ENCODE measurements around the gene CAPZB. TPM values are rescaled to one million over a fixed set of nuclear protein-coding genes. Genes with fewer than 3 reads are reported as not detected.

The CAPZB gene
- total RNA-seq, 2 experiments from 2014 or later, result 335 to 340 TPM

GRCh38 chr1:19496527-19496874 lies 11.2 kb upstream of the CAPZB start:
- Mint-ChIP-seq H3K27ac (no peak overlapping the region), H3K27me3 (no peaks in the 10 kb centered on the region)

DNA sequence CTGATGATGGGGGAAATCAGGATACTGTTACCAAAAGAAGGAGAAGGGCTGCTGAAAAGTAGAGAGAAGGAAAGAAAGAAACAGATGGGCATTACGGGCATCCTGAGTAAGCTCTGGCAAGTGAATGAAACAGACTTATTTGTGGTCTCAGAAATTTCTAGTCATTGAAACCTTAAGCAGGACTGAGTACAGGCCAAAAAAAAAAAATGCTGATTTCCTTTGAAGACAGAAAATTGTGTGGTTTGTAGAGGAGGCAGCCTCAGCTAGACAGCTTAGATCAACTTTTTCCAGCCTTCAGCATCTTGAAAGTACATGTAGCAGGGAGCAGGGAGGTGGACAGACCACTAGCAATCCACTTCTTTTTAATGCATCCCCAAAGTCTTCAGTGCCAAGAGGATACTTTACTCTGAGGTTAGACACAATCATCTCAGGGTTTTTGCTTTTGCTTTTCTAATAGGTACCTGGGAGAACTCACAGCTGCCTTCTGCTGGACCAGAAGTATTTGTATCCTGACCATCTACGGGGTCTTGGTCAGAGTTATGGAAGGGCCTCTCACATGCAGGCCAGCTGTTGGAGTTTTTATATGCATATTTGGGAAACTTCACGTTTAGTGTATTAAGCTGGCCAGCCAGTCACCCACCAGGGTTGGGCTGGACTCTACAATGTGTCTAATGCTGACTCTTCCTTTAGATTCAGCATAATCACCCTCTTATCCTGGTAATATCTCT lies 10.6 kb upstream of the CAPZB start:
- TF ChIP-seq CTCF (IDR thresholded peaks at IDR 0.05), result no peak
- H3K27me3 Mint-ChIP-seq, result no peaks in the 10 kb centered on the region
- ATAC-seq, result peak; percentile 70
- H3K4me1 Mint-ChIP-seq (ENCODE audit: low read depth), result peaks cover 29% of the 10 kb centered on the region
- H3K4me3 Mint-ChIP-seq, result no peak overlapping the region
- no peaks in the 10 kb centered on the region for H3K36me3 Mint-ChIP-seq (ENCODE audit: low read depth)
- ChIA-PET CTCF (interaction anchor here (0.8 to 1.5 kb wide), 2 partner anchors 9 kb away, joined by 3 to 5 read pairs; no protein-coding TSS in a partner anchor), POLR2A (interaction anchor here (3.2 kb wide), 1 partner anchor 10 kb away, joined by 8 read pairs; no protein-coding TSS in a partner anchor)
- no peak for DNase-seq
- H3K9me3 Mint-ChIP-seq, result no peaks in the 10 kb centered on the region
- H3K27ac Mint-ChIP-seq, result peak overlapping the region; percentile 52
- intact Hi-C loops (cut with micrococcal nuclease), result no loop called here

More at GRCh38 chr1:19496527-19496874, 11.2 kb upstream of the CAPZB start:
- ChIA-PET POLR2A (interaction anchor here (3.2 kb wide), 1 partner anchor 10 kb away, joined by 8 read pairs; no protein-coding TSS in a partner anchor), CTCF (interaction anchor here (0.8 to 1.5 kb wide), 2 partner anchors 9 to 10 kb away, joined by 3 to 5 read pairs; no protein-coding TSS in a partner anchor)
- DNase-seq (no peak), ATAC-seq (no peak)
- intact Hi-C loops (cut with micrococcal nuclease), result no loop called here
- Mint-ChIP-seq H3K4me1 (ENCODE audit: low read depth) (peaks cover 27% of the 10 kb centered on the region), H3K9me3 (no peaks in the 10 kb centered on the region), H3K36me3 (ENCODE audit: low read depth) (no peaks in the 10 kb centered on the region), H3K4me3 (no peak overlapping the region)
- no peak for TF ChIP-seq CTCF (IDR thresholded peaks at IDR 0.05)

DNA sequence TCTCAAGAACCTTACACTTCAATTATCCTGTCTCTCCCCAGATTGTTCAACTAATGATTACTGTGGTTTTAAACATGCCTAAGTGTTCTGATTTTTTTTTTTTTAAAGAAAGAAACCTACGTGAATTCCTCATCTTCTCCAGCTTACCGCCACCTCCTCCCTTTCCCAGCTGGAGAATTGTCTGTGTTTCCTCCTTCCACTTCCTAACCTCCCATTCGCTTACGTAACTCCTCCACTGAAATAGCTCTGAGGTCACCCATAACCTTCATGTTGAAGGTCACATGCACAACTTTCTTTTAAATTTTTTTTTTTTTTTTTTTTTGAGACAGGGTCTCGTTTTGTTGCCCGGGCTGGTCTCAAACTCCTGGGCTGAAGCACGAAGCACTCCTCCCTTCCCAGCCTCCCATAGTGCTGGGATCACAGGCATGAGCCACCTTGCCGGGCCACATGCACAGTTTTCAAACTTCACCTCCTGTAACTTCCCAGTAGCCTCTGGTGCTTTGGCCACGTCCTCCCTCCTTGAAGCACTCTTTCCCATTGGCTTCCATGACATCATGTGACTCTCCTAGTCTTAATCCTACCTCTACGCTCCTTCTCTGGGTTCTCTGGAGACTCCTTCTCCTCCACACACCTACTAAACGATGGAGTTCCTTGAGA lies 9.8 kb upstream of the CAPZB start:
- peaks cover 29% of the 10 kb centered on the region for H3K4me1 Mint-ChIP-seq (ENCODE audit: low read depth)
- H3K27ac Mint-ChIP-seq, result peak overlapping the region; percentile 52
- ChIA-PET POLR2A (interaction anchor here (3.2 kb wide), 1 partner anchor 9 kb away, joined by 8 read pairs; no protein-coding TSS in a partner anchor), CTCF (interaction anchor here (1.1 to 1.8 kb wide), 3 partner anchors 9 to 159 kb away, joined by 3 to 7 read pairs (median 5); no protein-coding TSS in a partner anchor)
- TF ChIP-seq CTCF (IDR thresholded peaks at IDR 0.05), result no peak
- ATAC-seq, result no peak
- H3K27me3 Mint-ChIP-seq, result no peaks in the 10 kb centered on the region
- H3K4me3 Mint-ChIP-seq, result no peak overlapping the region
- no peaks in the 10 kb centered on the region for H3K9me3 Mint-ChIP-seq
- intact Hi-C loops (cut with micrococcal nuclease), result no loop called here
- H3K36me3 Mint-ChIP-seq (ENCODE audit: low read depth), result no peaks in the 10 kb centered on the region
- no peak for DNase-seq

- no peak for DNase-seq
- H3K4me1 Mint-ChIP-seq (ENCODE audit: low read depth), result peaks cover 32% of the 10 kb centered on the region
- H3K27ac Mint-ChIP-seq, result no peak overlapping the region
- no peaks in the 10 kb centered on the region for H3K27me3 Mint-ChIP-seq
- no peaks in the 10 kb centered on the region for H3K36me3 Mint-ChIP-seq (ENCODE audit: low read depth)
- intact Hi-C loops (cut with micrococcal nuclease), result no loop called here
- no peak for TF ChIP-seq CTCF (IDR thresholded peaks at IDR 0.05)
- H3K9me3 Mint-ChIP-seq, result no peaks in the 10 kb centered on the region
- POLR2A ChIA-PET, result interaction anchor here (0.6 to 1.4 kb wide), 3 partner anchors 10 to 51 kb away, joined by 3 read pairs; no protein-coding TSS in a partner anchor
- CTCF ChIA-PET, result interaction anchor here (0.8 to 1.8 kb wide), 5 partner anchors 9 to 160 kb away, joined by 3 to 7 read pairs (median 3); no protein-coding TSS in a partner anchor
- ATAC-seq, result peak; percentile 39
- H3K4me3 Mint-ChIP-seq, result no peak overlapping the region
These were observed 8.2 kb upstream of the CAPZB start for GRCh38 chr1:19493547-19493946.

All from activated CD8-positive, alpha-beta T cell treated with anti-CD3 and anti-CD28 coated beads for 36 hours (primary cell).